GM12874 (cell line): ENCODE results near the gene TSEN2.

Experiments used
- CTCF ChIP-seq: IDR thresholded peaks from 2 replicates; pipeline ENCODE4 v1.5.1; 2011; ENCODE audit warnings: low read depth, mild to moderate bottlenecking, control low read depth, low read length, moderate library complexity; ENCODE audit not compliant: insufficient read depth

Gene TSEN2

GRCh38 chr3:12503126-12503957 lies 19.1 kb downstream of the TSEN2 start:
- TF ChIP-seq CTCF: no peak

GRCh38 chr3:12506201-12506709 lies 22.0 kb downstream of the TSEN2 start:
- TF ChIP-seq CTCF: no peak

GRCh38 chr3:12507591-12508281 lies 23.5 kb downstream of the TSEN2 start:
- TF ChIP-seq CTCF: no peak

- no peak for TF ChIP-seq CTCF
These were observed 24.0 kb downstream of the TSEN2 start for GRCh38 chr3:12508291-12508700.

DNA sequence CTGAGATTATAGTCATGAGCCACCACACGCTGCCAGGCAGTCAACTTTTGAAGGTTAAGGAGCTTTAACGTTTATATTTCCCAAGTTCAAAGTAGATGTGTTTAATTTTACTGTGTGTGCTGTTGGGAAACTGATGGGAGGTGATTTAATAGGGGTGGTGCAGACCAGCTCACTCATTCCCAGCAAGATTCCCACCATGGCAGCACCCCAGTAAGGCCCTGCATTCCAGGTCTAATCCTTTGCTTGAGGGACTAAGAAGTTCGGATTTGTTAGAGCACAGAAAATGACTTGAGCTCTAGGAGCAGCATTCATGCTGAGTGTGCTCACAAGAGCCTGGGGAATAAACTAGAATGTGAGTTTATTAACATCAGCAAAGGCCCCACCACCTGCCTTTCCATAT lies 25.2 kb downstream of the TSEN2 start:
- no peak for TF ChIP-seq CTCF

DNA sequence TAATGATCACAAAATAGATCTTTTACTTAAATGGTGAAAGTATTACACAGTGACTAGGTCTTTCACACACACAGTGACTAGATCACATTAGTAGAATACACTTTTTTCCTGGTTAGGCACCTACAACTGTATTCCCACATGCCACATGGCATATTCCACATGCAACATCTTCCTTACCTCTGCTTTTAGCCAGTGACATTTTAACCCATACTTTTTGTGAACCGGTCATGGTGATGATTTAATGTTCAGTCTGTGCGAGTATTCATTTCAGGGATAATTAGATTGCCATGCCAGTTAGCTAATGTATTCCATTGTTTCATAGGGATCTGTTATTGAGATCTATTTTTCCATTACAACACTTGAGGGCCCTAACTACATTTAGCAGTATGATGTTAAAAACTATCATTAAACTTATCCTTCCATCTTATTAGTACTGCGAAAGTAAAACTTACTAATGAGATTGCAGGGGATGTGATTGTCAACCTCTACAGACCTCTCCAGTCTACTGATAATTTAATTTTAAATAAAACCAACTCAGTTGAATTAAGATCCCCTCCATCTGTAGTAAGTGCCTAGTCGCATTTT lies 28.3 kb downstream of the TSEN2 start:
- no peak for TF ChIP-seq CTCF
